Activated CD4-positive, alpha-beta T cell treated with anti-CD3 and anti-CD28 coated beads, Interleukin-2, amount 10 ng/mL, durations not matched to agents 24 days and 14 days (primary cell): Measurements from ENCODE around the gene CLDN22. TPM values are rescaled to one million over a fixed set of nuclear protein-coding genes. Genes with fewer than 3 reads are reported as not detected.
"Not testable (repeated sequence)": the region's sequence is repeated elsewhere in the genome, so short reads cannot be mapped to it uniquely, and the experiment has no call there.

ENCODE experiments used
- DNase-seq: peaks from one replicate; pipeline ENCODE4 v3.0.0; 2022
- H3K27ac Mint-ChIP-seq: one replicate; pipeline ENCODE4 v1.8.0; 2022; ENCODE audit warnings: mild to moderate bottlenecking, mixed read lengths
- H3K27me3 Mint-ChIP-seq: one replicate; pipeline ENCODE4 v1.8.0; 2022; ENCODE audit warnings: mixed read lengths
- H3K36me3 Mint-ChIP-seq: one replicate; pipeline ENCODE4 v1.8.0; 2022; ENCODE audit warnings: low read depth, mild to moderate bottlenecking, mixed read lengths
- H3K4me1 Mint-ChIP-seq: one replicate; pipeline ENCODE4 v1.8.0; 2021; ENCODE audit warnings: mixed read lengths
- H3K4me3 Mint-ChIP-seq: one replicate; pipeline ENCODE4 v1.8.0; 2022; ENCODE audit warnings: mild to moderate bottlenecking, moderate library complexity, mixed read lengths
- H3K9me3 Mint-ChIP-seq: one replicate; pipeline ENCODE4 v1.8.0; 2021; ENCODE audit warnings: mixed read lengths
- intact Hi-C: fragments of 100-400 bp; cut with micrococcal nuclease; formaldehyde crosslinking; loops from one replicate; pipeline ENCODE4 v1.15.1; 2023
- total RNA-seq: library from RNA; stranded (reverse); gene quantifications from 2 replicates; pipeline ENCODE4 v1.2.3, GENCODE V29; 2022

The CLDN22 gene
- total RNA-seq, 1 donor from 2014 or later = not detected

- Mint-ChIP-seq H3K4me1 (peaks cover 4% of the 10 kb centered on the region), H3K36me3 (no peaks in the 10 kb centered on the region), H3K27me3 (peaks cover 3% of the 10 kb centered on the region), H3K9me3 (no peaks in the 10 kb centered on the region), H3K27ac (no peak overlapping the region), H3K4me3 (no peak overlapping the region)
- DNase-seq = no peak
- intact Hi-C loops = no loop called here
These were observed 15.4 kb upstream of the CLDN22 start for GRCh38 chr4:183335369-183335940.

- H3K27me3 Mint-ChIP-seq = peaks cover 3% of the 10 kb centered on the region
- no peaks in the 10 kb centered on the region for H3K9me3 Mint-ChIP-seq
- H3K27ac Mint-ChIP-seq = no peak overlapping the region
- no peak overlapping the region for H3K4me3 Mint-ChIP-seq
- DNase-seq = no peak
- H3K36me3 Mint-ChIP-seq = no peaks in the 10 kb centered on the region
- H3K4me1 Mint-ChIP-seq = peaks cover 4% of the 10 kb centered on the region
- intact Hi-C loops = no loop called here
These were observed 13.9 kb upstream of the CLDN22 start for GRCh38 chr4:183333983-183334382.

DNA sequence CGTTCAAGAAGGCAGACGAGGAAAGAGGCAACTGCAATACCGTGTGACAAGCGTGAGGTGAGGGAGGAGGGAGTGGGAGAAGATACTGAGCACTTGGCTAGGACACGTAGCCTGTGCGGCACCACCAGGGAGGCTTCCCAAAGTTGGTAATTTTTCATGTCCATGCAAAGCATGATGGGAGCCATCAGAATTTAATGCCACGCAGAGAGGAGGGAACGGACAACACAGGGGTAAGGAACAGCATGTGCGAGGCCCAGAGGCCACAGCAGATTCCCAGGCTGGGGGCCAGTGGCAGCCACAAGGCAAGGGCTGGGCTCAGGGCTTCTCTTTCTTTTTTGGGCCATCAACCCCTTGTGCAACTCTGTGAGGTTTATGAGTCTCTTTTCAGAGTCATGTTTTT is 13.1 kb upstream of the CLDN22 start:
- H3K4me1 Mint-ChIP-seq = peaks cover 4% of the 10 kb centered on the region
- intact Hi-C loops = no loop called here
- H3K36me3 Mint-ChIP-seq = no peaks in the 10 kb centered on the region

DNA sequence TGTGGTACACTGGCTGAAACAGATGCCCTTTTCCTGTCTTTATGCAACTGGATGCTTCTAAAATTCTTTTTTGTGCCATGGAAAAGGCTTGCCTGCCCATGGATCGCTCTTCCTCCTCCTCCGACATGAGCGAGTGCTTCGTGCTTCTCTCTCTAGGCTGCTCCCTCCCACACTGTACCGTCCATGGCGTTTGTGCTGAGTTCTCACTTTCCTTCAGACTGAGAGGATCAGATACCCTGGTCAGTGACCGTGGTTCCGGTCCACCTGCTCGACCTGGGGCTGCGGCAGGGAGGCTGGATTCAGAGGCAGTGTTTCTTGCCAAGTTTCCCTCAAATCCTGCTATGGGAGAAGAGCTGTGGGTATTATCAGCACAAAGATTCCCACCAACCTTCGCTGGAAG is 12.4 kb upstream of the CLDN22 start:
- H3K4me3 Mint-ChIP-seq = no peak overlapping the region
- peaks cover 4% of the 10 kb centered on the region for H3K4me1 Mint-ChIP-seq
- no peaks in the 10 kb centered on the region for H3K36me3 Mint-ChIP-seq
- intact Hi-C loops = no loop called here
- no peaks in the 10 kb centered on the region for H3K9me3 Mint-ChIP-seq
- no peak for DNase-seq
- H3K27ac Mint-ChIP-seq = no peak overlapping the region
- H3K27me3 Mint-ChIP-seq = peaks cover 3% of the 10 kb centered on the region

More for the DNA sequence above, 13.1 kb upstream of the CLDN22 start:
- no peak for DNase-seq
- Mint-ChIP-seq H3K4me3 (no peak overlapping the region), H3K27ac (no peak overlapping the region), H3K27me3 (peaks cover 3% of the 10 kb centered on the region), H3K9me3 (no peaks in the 10 kb centered on the region)

DNA sequence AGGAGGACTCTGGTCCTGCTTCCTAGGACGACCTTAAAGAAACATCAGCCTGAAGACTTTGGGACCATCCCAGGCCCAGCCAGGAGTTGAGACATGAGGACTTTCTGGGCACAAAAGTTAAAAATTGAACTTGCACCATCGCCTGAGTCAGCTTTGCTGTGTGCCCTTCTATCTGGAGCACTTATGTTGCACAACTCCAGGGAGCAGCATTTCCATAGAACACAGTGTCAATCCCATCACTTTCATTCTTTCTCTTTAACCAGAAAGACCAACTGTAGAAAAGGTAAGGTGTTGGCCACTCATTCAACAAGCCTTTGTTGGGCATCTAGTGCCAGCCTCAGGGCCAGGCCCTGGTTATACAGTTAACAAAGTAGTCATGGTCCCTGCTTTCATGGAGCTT is 10.8 kb upstream of the CLDN22 start:
- intact Hi-C loops = no loop called here
- Mint-ChIP-seq H3K4me1 (peaks cover 4% of the 10 kb centered on the region), H3K27me3 (peaks cover 3% of the 10 kb centered on the region), H3K27ac (no peak overlapping the region), H3K36me3 (no peaks in the 10 kb centered on the region), H3K4me3 (no peak overlapping the region), H3K9me3 (no peaks in the 10 kb centered on the region)
- no peak for DNase-seq

DNA sequence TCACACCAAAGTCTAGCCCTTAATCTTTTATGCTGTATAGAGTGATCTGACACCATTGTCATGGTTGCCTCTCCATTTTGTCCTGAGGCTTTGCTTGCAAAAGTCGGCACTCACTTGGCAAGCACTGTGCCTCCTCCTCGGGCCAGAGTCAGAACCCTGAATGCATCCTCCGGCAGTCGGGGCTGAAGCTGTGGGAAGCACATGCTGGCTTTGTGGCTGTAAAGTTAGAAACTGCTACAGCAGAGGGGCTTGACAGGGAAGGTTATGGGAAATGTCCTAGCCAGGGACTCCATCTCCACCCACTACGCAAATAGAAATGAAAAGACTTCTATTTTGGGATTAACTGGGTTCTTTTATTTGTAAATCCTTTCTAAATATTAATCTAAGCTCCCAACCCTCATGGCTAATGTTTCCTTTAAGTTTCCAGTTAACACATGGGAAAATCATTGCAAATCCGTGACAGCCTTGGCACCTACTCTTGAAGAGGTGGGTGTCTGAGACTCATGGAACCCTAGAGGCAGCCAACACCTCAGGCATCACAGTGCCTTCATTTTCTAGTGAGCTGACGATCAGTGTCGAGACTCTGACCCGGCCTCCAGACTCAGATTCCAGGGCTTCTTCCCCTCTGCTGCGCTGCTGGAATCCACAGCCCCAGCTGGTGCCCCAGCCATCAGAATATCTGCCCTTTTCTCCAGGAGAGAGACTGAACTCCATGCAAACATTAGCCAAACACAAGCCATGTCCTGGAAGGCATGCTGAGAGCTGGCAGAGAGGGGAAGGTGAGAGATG is 10.1 kb upstream of the CLDN22 start:
- H3K4me1 Mint-ChIP-seq = no peaks in the 10 kb centered on the region
- no peak for DNase-seq
- H3K9me3 Mint-ChIP-seq = no peaks in the 10 kb centered on the region
- no peaks in the 10 kb centered on the region for H3K36me3 Mint-ChIP-seq
- peaks cover 3% of the 10 kb centered on the region for H3K27me3 Mint-ChIP-seq
- H3K4me3 Mint-ChIP-seq = no peak overlapping the region
- intact Hi-C loops = no loop called here
- no peak overlapping the region for H3K27ac Mint-ChIP-seq

DNA sequence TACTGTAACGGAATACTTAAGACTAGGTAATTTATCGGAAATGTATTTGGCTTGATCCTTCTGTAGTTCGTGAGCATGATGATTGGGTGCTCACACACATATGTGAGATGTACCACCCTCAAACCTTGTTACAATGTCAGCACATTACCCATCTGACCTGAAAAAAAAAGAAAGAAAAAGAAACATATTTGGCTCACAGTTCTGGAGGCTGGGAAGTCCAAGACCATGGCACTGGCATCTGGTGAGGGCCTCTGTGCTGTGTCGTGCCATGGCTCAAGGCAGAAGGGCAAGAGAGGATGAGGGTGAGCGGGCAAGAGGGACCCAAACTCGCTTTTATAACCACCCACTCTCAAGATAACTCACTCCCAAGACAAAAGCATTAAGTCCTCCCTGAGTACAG is 9.2 kb upstream of the CLDN22 start:
- intact Hi-C loops = no loop called here
- H3K36me3 Mint-ChIP-seq = no peaks in the 10 kb centered on the region
- no peaks in the 10 kb centered on the region for H3K4me1 Mint-ChIP-seq
- no peaks in the 10 kb centered on the region for H3K9me3 Mint-ChIP-seq
- no peak overlapping the region for H3K27ac Mint-ChIP-seq
- no peak for DNase-seq
- H3K4me3 Mint-ChIP-seq = no peak overlapping the region
- H3K27me3 Mint-ChIP-seq = peaks cover 3% of the 10 kb centered on the region

- H3K27ac Mint-ChIP-seq = no peak overlapping the region
- H3K27me3 Mint-ChIP-seq = peaks cover under 1% of the 10 kb centered on the region
- no peaks in the 10 kb centered on the region for H3K4me1 Mint-ChIP-seq
- intact Hi-C loops = no loop called here
- no peaks in the 10 kb centered on the region for H3K36me3 Mint-ChIP-seq
- H3K4me3 Mint-ChIP-seq = no peak overlapping the region
- no peaks in the 10 kb centered on the region for H3K9me3 Mint-ChIP-seq
- DNase-seq = no peak
These were observed 8.8 kb upstream of the CLDN22 start for GRCh38 chr4:183328832-183329231.

DNA sequence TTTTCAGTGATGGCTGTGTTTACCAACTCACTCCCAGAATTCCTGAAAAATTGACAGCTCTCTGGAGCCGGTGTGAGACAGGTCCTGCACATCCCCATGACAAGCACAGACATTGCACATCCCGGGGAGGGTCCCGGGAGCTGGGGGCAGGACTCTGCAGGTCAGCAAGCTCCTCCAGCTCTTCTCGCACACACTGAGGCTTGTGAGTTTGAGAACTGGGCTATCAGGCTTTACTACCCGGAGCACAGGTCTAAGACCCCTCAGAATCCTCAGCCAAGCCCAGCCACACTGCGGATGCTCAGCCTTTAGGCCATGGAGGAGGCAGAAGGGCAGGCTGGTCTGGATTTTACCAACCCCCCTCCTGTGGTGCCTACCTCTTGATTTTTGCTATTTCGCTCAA is 7.8 kb upstream of the CLDN22 start:
- no peak for DNase-seq
- no peak overlapping the region for H3K4me3 Mint-ChIP-seq
- no peak overlapping the region for H3K27ac Mint-ChIP-seq
- no peaks in the 10 kb centered on the region for H3K27me3 Mint-ChIP-seq
- H3K36me3 Mint-ChIP-seq = no peaks in the 10 kb centered on the region
- no peaks in the 10 kb centered on the region for H3K9me3 Mint-ChIP-seq
- intact Hi-C loops = no loop called here
- H3K4me1 Mint-ChIP-seq = no peaks in the 10 kb centered on the region

DNA sequence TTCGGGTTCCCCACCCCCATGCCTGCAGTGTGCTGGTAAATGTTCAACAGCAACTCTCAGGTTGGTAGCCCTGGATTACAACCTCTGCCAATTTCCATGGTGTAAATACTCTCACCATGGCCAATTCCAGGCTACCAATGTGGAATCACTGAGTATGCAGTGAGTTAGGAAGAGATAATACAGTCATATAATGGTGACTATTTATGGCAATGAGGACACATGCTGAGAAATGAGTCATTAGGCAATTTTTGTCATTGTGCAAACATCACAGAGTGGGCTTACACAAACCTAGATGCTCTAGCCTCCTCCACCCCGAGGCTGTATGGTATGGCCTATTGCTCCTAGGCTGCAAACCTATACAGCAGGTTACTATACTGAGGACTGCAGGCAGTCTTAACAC is 6.8 kb upstream of the CLDN22 start:
- intact Hi-C loops = no loop called here
- H3K27me3 Mint-ChIP-seq = no peaks in the 10 kb centered on the region
- no peak for DNase-seq
- H3K36me3 Mint-ChIP-seq = no peaks in the 10 kb centered on the region
- H3K9me3 Mint-ChIP-seq = no peaks in the 10 kb centered on the region
- no peak overlapping the region for H3K27ac Mint-ChIP-seq
- no peak overlapping the region for H3K4me3 Mint-ChIP-seq
- no peaks in the 10 kb centered on the region for H3K4me1 Mint-ChIP-seq

DNA sequence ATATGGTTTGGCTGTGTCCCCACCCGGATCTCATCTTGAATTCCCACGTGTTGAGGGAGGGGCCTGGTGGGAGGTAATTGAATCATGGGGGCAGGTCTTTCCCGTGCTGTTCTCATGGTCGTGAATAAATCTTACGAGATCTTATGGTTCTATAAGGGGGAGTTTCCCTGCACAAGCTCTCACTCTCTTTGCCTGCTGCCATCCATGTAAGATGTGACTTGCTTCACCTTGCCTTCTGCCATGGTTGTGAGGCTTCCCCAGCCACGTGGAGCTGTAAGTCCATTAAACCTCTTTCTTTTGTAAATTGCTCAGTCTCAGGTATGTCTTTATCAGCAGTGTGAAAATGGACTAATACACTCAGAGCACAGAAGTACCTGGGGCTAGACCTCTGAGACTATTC is 6.3 kb upstream of the CLDN22 start:
- H3K36me3 Mint-ChIP-seq, H3K9me3 Mint-ChIP-seq, H3K4me1 Mint-ChIP-seq, H3K27me3 Mint-ChIP-seq, DNase-seq, H3K27ac Mint-ChIP-seq, intact Hi-C loops, H3K4me3 Mint-ChIP-seq: not testable (repeated sequence)

- H3K27me3 Mint-ChIP-seq = no peaks in the 10 kb centered on the region
- no peak overlapping the region for H3K27ac Mint-ChIP-seq
- no peaks in the 10 kb centered on the region for H3K9me3 Mint-ChIP-seq
- intact Hi-C loops = no loop called here
- DNase-seq = no peak
- no peak overlapping the region for H3K4me3 Mint-ChIP-seq
- peaks cover 7% of the 10 kb centered on the region for H3K4me1 Mint-ChIP-seq
- H3K36me3 Mint-ChIP-seq = no peaks in the 10 kb centered on the region
These were observed 4.5 kb upstream of the CLDN22 start for GRCh38 chr4:183324619-183325018.

DNA sequence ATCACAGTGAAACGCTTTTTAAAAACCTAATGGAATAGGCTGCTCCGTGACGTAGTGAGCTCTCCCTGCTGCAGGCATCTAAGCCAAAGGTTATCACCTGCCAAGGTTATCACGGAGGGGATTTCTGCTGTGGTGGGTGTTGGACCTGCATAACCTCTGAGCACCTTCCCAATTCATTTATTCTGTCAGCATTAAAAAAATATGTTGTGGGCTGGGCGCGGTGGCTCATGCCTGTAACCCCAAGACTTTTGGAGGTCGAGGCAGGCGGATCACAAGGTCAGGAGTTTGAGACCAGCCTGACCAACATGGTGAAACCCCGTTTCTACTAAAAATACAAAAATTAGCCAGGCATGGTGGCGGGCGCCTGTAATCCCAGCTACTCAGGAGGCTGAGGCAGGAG is 4.0 kb upstream of the CLDN22 start:
- H3K4me1 Mint-ChIP-seq, DNase-seq, H3K4me3 Mint-ChIP-seq, H3K36me3 Mint-ChIP-seq, intact Hi-C loops, H3K27ac Mint-ChIP-seq, H3K9me3 Mint-ChIP-seq, H3K27me3 Mint-ChIP-seq: not testable (repeated sequence)

DNA sequence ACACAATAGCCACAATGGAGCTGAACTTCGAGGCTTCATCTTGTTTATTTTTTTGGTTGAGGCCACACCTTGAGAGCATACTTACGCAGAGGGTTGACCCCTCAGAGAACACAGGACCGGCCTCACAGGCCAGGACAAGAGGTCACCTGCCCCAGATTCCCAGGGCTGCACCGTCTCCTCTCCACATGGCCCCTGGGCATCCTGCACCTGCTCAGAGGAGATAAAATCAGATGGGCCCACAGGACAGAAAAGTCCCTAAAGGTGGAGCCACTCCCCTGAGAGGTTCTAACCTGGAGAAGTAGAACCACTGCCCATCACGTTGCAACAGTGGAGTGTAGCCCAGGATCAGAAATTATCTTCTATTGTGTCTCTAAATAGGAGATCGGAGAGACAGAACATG is 3.2 kb upstream of the CLDN22 start:
- intact Hi-C loops = no loop called here
- Mint-ChIP-seq H3K27ac (no peak overlapping the region), H3K27me3 (peaks cover 3% of the 10 kb centered on the region), H3K36me3 (no peaks in the 10 kb centered on the region), H3K9me3 (no peaks in the 10 kb centered on the region), H3K4me1 (peaks cover 7% of the 10 kb centered on the region), H3K4me3 (no peak overlapping the region)
- DNase-seq = no peak

- no peak within 1 kb of the TSS for H3K27ac Mint-ChIP-seq
- intact Hi-C loops = no loop called here
- no peaks in the 10 kb centered on the region for H3K9me3 Mint-ChIP-seq
- H3K4me1 Mint-ChIP-seq = peaks cover 7% of the 10 kb centered on the region
- DNase-seq = no peak
- no peak within 1 kb of the TSS for H3K4me3 Mint-ChIP-seq
- H3K27me3 Mint-ChIP-seq = peaks cover 3% of the 10 kb centered on the region
- H3K36me3 Mint-ChIP-seq = no peaks in the 10 kb centered on the region
These were observed 2.2 kb upstream of the CLDN22 start, which contains the start of gene CLDN24 for GRCh38 chr4:183322326-183322725. Gene CLDN24 (minus strand): TSS chr4:183322426. CDS start chr4:183322426, 0 bp downstream.
